Gastrocnemius medialis (tissue), 4 donors: Measurements from ENCODE around the gene CARD8.

ENCODE experiments used
- CTCF ChIP-seq, 5 experiments: fragments of 450-650 bp in 3 of 5; fragments of 200-600 bp in 2 of 5; sonication (generic) in 2 of 5; IDR thresholded peaks in 4 of 5; conservative IDR thresholded peaks in 1 of 5; 1 replicate in 4 of 5; 2 replicates in 1 of 5; pipeline ENCODE4 v1.5.1; 2016 to 2019; ENCODE audit warnings: antibody characterized with exemption in 5 of 5, mild to moderate bottlenecking in 3 of 5, moderate library complexity in 3 of 5
- POLR2A ChIP-seq, 2 donors: fragments of 450-650 bp; IDR thresholded peaks; one replicate each; pipeline ENCODE4 v1.6.1; 2017; ENCODE audit warnings: antibody characterized with exemption in 2 of 2, mild to moderate bottlenecking in 2 of 2, moderate library complexity in 2 of 2

GRCh38 chr19:48279747-48280146 lies 24.0 kb upstream of the CARD8 start:
- no peak for TF ChIP-seq CTCF (IDR thresholded peaks at IDR 0.05 in 4 of 5, conservative IDR thresholded peaks at IDR 0.05 in 1 of 5)
- no peak for TF ChIP-seq POLR2A (IDR thresholded peaks at IDR 0.05)
